ENCODE data around the gene SNAI3. TPM values are rescaled to one million over a fixed set of nuclear protein-coding genes. Genes with fewer than 3 reads are reported as not detected.

SNAI3 gene
- total and polyA plus RNA-seq, 9 of the 15 experiments (the other 6 are each of a cell fraction or from before 2014, with no cell fraction given): 0.04 to 4.1 (median 0.80) TPM; not detected in 1

DNA sequence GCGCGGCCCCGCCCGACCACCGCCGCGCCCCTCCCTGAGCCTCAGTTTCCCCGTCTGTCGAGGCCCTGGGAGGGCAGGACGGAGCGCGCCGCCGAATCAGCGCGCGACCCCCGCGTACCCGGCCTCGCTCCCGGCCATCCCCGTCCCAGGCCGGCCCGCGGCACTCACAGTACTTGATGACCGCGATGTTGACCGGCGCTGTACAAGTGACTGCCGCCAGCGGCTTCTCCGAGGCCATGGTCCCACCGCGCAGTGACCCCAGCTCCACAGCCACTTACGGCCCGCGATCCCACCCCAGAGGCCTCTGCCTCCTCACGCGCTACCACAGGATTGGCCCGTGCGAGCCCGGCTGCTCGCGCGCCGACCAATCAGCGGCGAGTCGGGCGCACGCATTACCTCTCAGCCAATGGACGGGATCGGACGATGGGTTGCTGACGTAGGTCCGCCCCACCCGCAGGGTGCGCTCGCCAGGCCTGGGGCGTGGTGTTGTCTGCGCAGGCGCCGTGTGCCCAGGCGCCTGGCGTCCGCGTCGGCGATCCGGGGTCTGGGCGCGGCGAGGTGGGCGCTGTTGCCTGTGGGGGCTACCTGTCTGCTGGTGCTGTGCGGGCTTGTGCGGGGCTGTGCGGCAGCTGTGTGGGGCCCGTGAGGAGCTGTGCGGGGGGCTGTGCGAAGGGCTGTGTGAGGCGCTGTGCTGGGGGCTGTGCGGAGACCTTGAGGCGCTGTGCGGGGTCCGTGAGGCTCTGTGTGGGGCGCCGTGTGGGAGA, 23.3 kb downstream of the SNAI3 start, which contains the start of gene MVD:
Gene MVD, minus strand, starts transcription at position 249 of the 764 bp plus-strand sequence. Its CDS starts 11 bp downstream, at position 238.
- 0 out of 2 replicates have a peak, but pooled peaks cover 4% of the 10 kb centered on the region for H4K20me1 ChIP-seq (replicated peaks; ENCODE audit: control insufficient read depth, insufficient read depth, low read length)
- ChIA-PET CTCF (ENCODE audit: low intra/inter-chr PET ratio) (interaction anchor here (0.5 kb wide), 1 partner anchor 74 kb away, joined by 3 read pairs; no protein-coding TSS in a partner anchor), POLR2A (interaction anchor here (0.7 to 1.2 kb wide), 10 partner anchors 9 to 195 kb away, joined by 3 to 10 read pairs (median 4); no protein-coding TSS in a partner anchor)
- H3K9me3 ChIP-seq (replicated peaks; ENCODE audit: control insufficient read depth, insufficient read depth, low read depth, low read length): no peaks in the 10 kb centered on the region
- H3K9me1 ChIP-seq (ENCODE audit: control insufficient read depth, insufficient read depth, low read length): no peaks in the 10 kb centered on the region
- peak within 1 kb of the TSS; percentile 92 for H3K4me3 ChIP-seq
- ATAC-seq (peak; percentile 99), FAIRE-seq (peak; percentile 97), DNase-seq (ENCODE audit: extremely low read depth in 1 of 4, low spot score in 3 of 4) (peak; percentile 100)
- intact Hi-C loops (cut with micrococcal nuclease) (loop anchor here (2.0 to 5.0 kb wide), 2 partner anchors 24 to 44 kb away; partner anchors contain the start of genes CTU2, RNF166 and SNAI3), in situ Hi-C loops (cut with MboI) (no loop called here)
- peak within 1 kb of the TSS; percentile 92 for H2AFZ ChIP-seq (ENCODE audit: low read depth, low read length)
- WGBS (ENCODE audit: insufficient coverage, low coverage, missing lambda C conversion rate): under 1% methylated on average over 88 of the region's 88 CpGs
- peaks cover 69% of the 10 kb centered on the region for H3K79me2 ChIP-seq (ENCODE audit: control insufficient read depth, insufficient read depth, low read length)
- peak within 1 kb of the TSS; percentile 86 to 97 for H3K9ac ChIP-seq (ENCODE audit: insufficient read depth in 1 of 2, low read depth in 2 of 2, low read length in 2 of 2)
- H3K36me3 ChIP-seq (ENCODE audit: control insufficient read depth, insufficient read depth, low read length): peaks cover 34% of the 10 kb centered on the region; the same call in 1 of the 3 replicates
- H3K4me1 ChIP-seq (replicated peaks in 1 of 2; ENCODE audit: control insufficient read depth in 2 of 2, insufficient read depth in 2 of 2, low read length in 2 of 2): peaks cover 17 to 71% of the 10 kb centered on the region in 2 experiments
- BruUV-seq (replicated peaks): no TSS peak
- peak within 1 kb of the TSS; percentile 99 for H3K4me2 ChIP-seq (ENCODE audit: insufficient read depth, low read length)
- H3K27ac ChIP-seq (ENCODE audit: extremely low read depth, low read depth, low read length): peak within 1 kb of the TSS; percentile 88
- no peaks in the 10 kb centered on the region for H3K27me3 ChIP-seq (ENCODE audit: control insufficient read depth in 2 of 2, insufficient read depth in 2 of 2, low read length in 2 of 2)
- TF ChIP-seq SRF (CRISPR knock-in tag; IDR thresholded peaks at IDR 0.05) (peak in 1 of 2 experiments; percentile 33; a peak in 1 of 4 replicates), POLR2B (IDR thresholded peaks at IDR 0.05; ENCODE audit: low read depth, partially characterized antibody) (peak; percentile 81), SIN3B (IDR thresholded peaks at IDR 0.05; ENCODE audit: low read depth) (peak; percentile 54), CHD4 (IDR thresholded peaks at IDR 0.05; ENCODE audit: insufficient read depth, insufficient replicate concordance, low read depth, low read length, poor library complexity, severe bottlenecking) (no peak), MYC (IDR thresholded peaks at IDR 0.05; ENCODE audit: low read depth, low read length) (peak; percentile 71; the same call in 1 of the 2 replicates), MYC (CRISPR knock-in tag; IDR thresholded peaks at IDR 0.05; ENCODE audit: borderline replicate concordance, low read depth) (no peak), PHF8 (IDR thresholded peaks at IDR 0.05; ENCODE audit: borderline replicate concordance, low read length) (peak; percentile 93; the same call in 1 of the 2 replicates), CCNT2 (IDR thresholded peaks at IDR 0.05; ENCODE audit: borderline replicate concordance, extremely low read depth, insufficient read length, low read depth, low read length) (peak; percentile 74), MCM3 (IDR thresholded peaks at IDR 0.05) (no peak), CHD2 (IDR thresholded peaks at IDR 0.05; ENCODE audit: low read depth, low read length) (peak; percentile 86), RUNX1 (IDR thresholded peaks at IDR 0.05; ENCODE audit: low read depth) (0 out of 2 replicates have a peak, but pooled peaks have one; percentile 43)
- TF ChIP-seq, protein P1, sequence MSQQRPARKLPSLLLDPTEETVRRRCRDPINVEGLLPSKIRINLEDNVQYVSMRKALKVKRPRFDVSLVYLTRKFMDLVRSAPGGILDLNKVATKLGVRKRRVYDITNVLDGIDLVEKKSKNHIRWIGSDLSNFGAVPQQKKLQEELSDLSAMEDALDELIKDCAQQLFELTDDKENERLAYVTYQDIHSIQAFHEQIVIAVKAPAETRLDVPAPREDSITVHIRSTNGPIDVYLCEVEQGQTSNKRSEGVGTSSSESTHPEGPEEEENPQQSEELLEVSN (IDR thresholded peaks at IDR 0.05; ENCODE audit: borderline replicate concordance in 1 of 2, extremely low read depth in 1 of 2, insufficient read depth in 1 of 2, insufficient read length in 1 of 2, low read depth in 1 of 2, low read length in 1 of 2, poor library complexity in 1 of 2, severe bottlenecking in 1 of 2): peak; percentile 57 to 81
- TF ChIP-seq, protein P2, sequence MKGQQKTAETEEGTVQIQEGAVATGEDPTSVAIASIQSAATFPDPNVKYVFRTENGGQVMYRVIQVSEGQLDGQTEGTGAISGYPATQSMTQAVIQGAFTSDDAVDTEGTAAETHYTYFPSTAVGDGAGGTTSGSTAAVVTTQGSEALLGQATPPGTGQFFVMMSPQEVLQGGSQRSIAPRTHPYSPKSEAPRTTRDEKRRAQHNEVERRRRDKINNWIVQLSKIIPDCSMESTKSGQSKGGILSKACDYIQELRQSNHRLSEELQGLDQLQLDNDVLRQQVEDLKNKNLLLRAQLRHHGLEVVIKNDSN (CRISPR knock-in tag; IDR thresholded peaks at IDR 0.05): peak; percentile 75
- TF ChIP-seq, protein P3, sequence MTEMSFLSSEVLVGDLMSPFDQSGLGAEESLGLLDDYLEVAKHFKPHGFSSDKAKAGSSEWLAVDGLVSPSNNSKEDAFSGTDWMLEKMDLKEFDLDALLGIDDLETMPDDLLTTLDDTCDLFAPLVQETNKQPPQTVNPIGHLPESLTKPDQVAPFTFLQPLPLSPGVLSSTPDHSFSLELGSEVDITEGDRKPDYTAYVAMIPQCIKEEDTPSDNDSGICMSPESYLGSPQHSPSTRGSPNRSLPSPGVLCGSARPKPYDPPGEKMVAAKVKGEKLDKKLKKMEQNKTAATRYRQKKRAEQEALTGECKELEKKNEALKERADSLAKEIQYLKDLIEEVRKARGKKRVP (CRISPR knock-in tag; IDR thresholded peaks at IDR 0.05): no peak
- TF ChIP-seq, protein P4, sequence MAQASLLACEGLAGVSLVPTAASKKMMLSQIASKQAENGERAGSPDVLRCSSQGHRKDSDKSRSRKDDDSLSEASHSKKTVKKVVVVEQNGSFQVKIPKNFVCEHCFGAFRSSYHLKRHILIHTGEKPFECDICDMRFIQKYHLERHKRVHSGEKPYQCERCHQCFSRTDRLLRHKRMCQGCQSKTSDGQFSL (CRISPR knock-in tag; IDR thresholded peaks at IDR 0.05): peak; percentile 55; the same call in 1 of the 2 replicates
- TF ChIP-seq, protein P4 (tag; IDR thresholded peaks at IDR 0.05): no peak

Measured in K562 (cell line).